ENCODE results near the gene ZC3H12A. TPM values are rescaled to one million over a fixed set of nuclear protein-coding genes. Genes with fewer than 3 reads are reported as not detected.

ZC3H12A gene
- total RNA-seq, 4 donors from 2014 or later: 5.8 to 41.9 (median 28.8) TPM

DNA sequence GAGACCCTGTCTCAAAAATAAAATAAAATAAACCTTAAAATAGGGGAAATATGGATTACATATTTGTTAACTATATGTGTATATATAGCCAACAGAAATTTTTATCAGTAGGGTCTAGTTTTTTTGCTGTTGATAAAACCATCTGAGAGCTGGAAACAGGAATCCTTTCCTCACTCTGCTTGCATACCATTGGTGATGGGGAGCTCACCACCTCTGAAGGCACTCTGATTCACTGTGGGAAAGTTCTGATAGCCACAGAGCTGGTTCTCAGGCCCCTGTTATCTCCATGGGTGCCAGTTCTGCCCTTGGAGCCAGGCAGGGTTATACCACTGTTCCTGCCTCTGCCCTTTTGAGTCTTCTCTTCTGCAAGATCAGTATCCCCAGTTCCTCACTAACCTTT, 17.8 kb upstream of the ZC3H12A start:
- Histone ChIP-seq H3K27me3 (no peaks in the 10 kb centered on the region), H3K4me1 (peaks cover 0 to 13% (median 0%) of the 10 kb centered on the region in 4 donors), H3K27ac (no peak overlapping the region), H3K4me3 (no peak overlapping the region), H3K9me3 (no peaks in the 10 kb centered on the region), H3K36me3 (no peaks in the 10 kb centered on the region)
- intact Hi-C loops (cut with DNase I; ENCODE audit: low total_unique reads) (no loop called here), in situ Hi-C loops (cut with MboI; ENCODE audit: low pct_ligation_motif_present in 1 of 4, low pct_unique_long_range_greater_than_20kb in 1 of 4, low sequenced_read_pairs in 3 of 4) (loop anchor here (5.0 to 25.0 kb wide), 4 partner anchors 36 to 231 kb away; partner anchors contain the start of gene CDCA8 (in 2 of the 4))
- DNase-seq: no peak
- TF ChIP-seq POLR2A (IDR thresholded peaks at IDR 0.05) (no peak), EP300 (IDR thresholded peaks at IDR 0.05; ENCODE audit: low read depth) (no peak), POLR2AphosphoS5 (IDR thresholded peaks at IDR 0.05) (no peak)
- TF ChIP-seq, protein P1, sequence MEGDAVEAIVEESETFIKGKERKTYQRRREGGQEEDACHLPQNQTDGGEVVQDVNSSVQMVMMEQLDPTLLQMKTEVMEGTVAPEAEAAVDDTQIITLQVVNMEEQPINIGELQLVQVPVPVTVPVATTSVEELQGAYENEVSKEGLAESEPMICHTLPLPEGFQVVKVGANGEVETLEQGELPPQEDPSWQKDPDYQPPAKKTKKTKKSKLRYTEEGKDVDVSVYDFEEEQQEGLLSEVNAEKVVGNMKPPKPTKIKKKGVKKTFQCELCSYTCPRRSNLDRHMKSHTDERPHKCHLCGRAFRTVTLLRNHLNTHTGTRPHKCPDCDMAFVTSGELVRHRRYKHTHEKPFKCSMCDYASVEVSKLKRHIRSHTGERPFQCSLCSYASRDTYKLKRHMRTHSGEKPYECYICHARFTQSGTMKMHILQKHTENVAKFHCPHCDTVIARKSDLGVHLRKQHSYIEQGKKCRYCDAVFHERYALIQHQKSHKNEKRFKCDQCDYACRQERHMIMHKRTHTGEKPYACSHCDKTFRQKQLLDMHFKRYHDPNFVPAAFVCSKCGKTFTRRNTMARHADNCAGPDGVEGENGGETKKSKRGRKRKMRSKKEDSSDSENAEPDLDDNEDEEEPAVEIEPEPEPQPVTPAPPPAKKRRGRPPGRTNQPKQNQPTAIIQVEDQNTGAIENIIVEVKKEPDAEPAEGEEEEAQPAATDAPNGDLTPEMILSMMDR (IDR thresholded peaks at IDR 0.05): no peak

DNA sequence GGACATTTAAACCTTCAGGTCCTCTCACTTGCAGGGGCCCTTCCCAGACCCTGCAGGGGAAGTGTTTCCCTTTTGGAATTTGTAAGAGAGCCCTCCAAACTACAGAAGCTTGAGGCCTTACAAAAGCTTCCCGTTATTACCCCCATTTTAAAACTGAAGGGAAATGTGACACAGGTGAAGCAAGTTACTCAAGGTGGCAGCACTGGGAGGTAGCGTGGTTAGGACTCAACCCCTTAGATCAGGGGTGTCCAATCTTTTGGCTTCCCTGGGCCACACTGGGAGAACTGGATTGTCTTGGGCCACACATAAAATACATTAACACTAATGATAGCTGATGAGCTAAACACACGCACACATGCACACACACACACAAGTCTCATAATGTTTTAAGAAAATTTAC, 15.8 kb upstream of the ZC3H12A start:
- H3K9me3 ChIP-seq: no peaks in the 10 kb centered on the region
- in situ Hi-C loops (cut with MboI; ENCODE audit: low pct_ligation_motif_present in 1 of 4, low pct_unique_long_range_greater_than_20kb in 1 of 4, low sequenced_read_pairs in 3 of 4) (loop anchor here (5.0 to 25.0 kb wide), 4 partner anchors 34 to 229 kb away; partner anchors contain the start of gene CDCA8 (in 2 of the 4)), intact Hi-C loops (cut with DNase I; ENCODE audit: low total_unique reads) (no loop called here)
- no peaks in the 10 kb centered on the region for H3K36me3 ChIP-seq
- 69% methylated on average over 3 of the region's 3 CpGs; no CpG with 5 or more reads in 1 of the 2 donors for WGBS, 2 donors (ENCODE audit: low coverage in 1 of 2)
- no peak for DNase-seq
- no peak overlapping the region for H3K27ac ChIP-seq
- H3K27me3 ChIP-seq: no peaks in the 10 kb centered on the region
- H3K4me1 ChIP-seq: peaks cover 0 to 9% (median 0%) of the 10 kb centered on the region in 4 donors
- H3K4me3 ChIP-seq: no peak overlapping the region
- TF ChIP-seq POLR2AphosphoS5 (IDR thresholded peaks at IDR 0.05) (no peak), EP300 (IDR thresholded peaks at IDR 0.05; ENCODE audit: low read depth) (no peak), POLR2A (IDR thresholded peaks at IDR 0.05) (no peak)
- TF ChIP-seq, protein P1 (IDR thresholded peaks at IDR 0.05): no peak

DNA sequence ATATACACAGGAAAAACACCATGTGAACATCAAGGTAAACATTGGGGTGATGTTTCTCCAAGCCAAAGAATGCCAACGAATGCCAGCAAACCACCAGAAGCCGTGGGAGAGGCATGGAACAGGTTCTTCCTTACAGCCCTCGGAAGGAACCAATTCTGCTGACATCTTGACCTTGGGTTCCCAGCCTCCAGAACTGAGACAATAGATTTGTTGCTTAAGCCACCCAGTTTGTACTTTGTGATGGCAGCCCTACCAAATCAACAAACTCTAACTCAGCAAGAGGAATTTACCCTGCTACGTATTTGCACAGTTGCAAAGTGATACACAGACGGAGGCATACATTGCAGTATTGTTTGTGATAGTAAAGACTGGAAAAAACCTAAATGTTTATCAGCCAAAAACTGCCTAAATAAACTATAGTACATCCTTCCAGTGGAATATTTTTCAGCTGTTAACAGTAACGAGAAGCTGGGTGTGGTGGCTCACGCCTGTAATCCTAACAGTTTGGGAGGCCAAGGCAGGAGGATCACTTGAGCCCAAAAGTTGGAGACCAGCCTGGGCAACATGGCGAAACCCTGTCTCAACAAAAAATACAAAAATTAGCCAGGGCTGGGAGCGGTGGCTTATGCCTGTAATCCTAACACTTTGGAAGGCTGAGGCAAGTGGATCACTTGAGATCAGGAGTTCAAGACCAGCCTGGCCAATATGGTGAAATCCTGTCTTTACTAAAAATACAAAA, 12.5 kb upstream of the ZC3H12A start:
- Histone ChIP-seq H3K9me3 (no peaks in the 10 kb centered on the region), H3K27me3 (no peaks in the 10 kb centered on the region), H3K27ac (no peak overlapping the region), H3K4me1 (no peaks in the 10 kb centered on the region), H3K4me3 (no peak overlapping the region), H3K36me3 (no peaks in the 10 kb centered on the region)
- TF ChIP-seq EP300 (IDR thresholded peaks at IDR 0.05; ENCODE audit: low read depth): no peak
- TF ChIP-seq POLR2AphosphoS5 (IDR thresholded peaks at IDR 0.05): no peak
- TF ChIP-seq POLR2A (IDR thresholded peaks at IDR 0.05): no peak
- intact Hi-C loops (cut with DNase I; ENCODE audit: low total_unique reads) (no loop called here), in situ Hi-C loops (cut with MboI; ENCODE audit: low pct_ligation_motif_present in 1 of 4, low pct_unique_long_range_greater_than_20kb in 1 of 4, low sequenced_read_pairs in 3 of 4) (loop anchor here in 2 of 4 donors (25.0 kb wide), 1 partner anchor 225 kb away; the partner anchor contains the start of gene CDCA8 (in 2 of the 2))
- 83 to 92% methylated on average over 7 to 9 of the region's 9 CpGs for WGBS, 2 donors (ENCODE audit: low coverage in 1 of 2)
- no peak for DNase-seq

DNA sequence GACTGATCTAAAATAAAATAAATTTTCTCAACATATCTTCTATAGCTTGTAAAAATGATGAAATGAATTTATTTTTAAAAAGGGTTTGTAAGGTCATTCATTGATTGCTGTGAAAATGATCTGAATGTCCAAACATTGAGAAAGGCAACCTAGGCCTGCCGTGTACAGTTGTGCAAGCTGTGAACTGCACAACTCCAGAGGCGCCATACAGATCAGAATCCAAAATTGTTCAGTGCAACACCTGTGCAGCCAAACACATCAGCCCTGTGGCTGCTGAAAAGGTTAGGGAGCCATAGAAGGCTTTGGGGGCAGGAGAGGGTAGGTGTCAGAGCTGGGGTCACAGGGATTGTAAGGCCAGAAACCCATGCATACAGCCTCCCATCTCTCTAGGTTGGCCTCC, 9.9 kb upstream of the ZC3H12A start:
- in situ Hi-C loops (cut with MboI; ENCODE audit: low pct_ligation_motif_present in 1 of 4, low pct_unique_long_range_greater_than_20kb in 1 of 4, low sequenced_read_pairs in 3 of 4): loop anchor here in 2 of 4 donors (25.0 kb wide), 1 partner anchor 223 kb away; the partner anchor contains the start of gene CDCA8 (in 2 of the 2)

More for the DNA sequence above, 9.9 kb upstream of the ZC3H12A start:
- Histone ChIP-seq H3K27ac (no peak overlapping the region), H3K4me1 (no peaks in the 10 kb centered on the region), H3K27me3 (no peaks in the 10 kb centered on the region), H3K4me3 (no peak overlapping the region), H3K36me3 (no peaks in the 10 kb centered on the region), H3K9me3 (no peaks in the 10 kb centered on the region)
- 55 to 93% methylated on average over 2 of the region's 2 CpGs for WGBS, 2 donors (ENCODE audit: low coverage in 1 of 2)
- no peak for TF ChIP-seq POLR2A (IDR thresholded peaks at IDR 0.05)
- TF ChIP-seq, protein P1 (IDR thresholded peaks at IDR 0.05): no peak
- no peak for TF ChIP-seq EP300 (IDR thresholded peaks at IDR 0.05; ENCODE audit: low read depth)
- TF ChIP-seq POLR2AphosphoS5 (IDR thresholded peaks at IDR 0.05): no peak
- DNase-seq: no peak
- intact Hi-C loops (cut with DNase I; ENCODE audit: low total_unique reads): no loop called here

All from transverse colon (tissue), 4 donors.